Activated CD4-positive, alpha-beta memory T cell treated with anti-CD3 and anti-CD28 coated beads, Interleukin-2, amount 10 ng/mL, durations not matched to agents 7 days and 5 days (primary cell): ENCODE data around the gene TYW1. TPM values are rescaled to one million over a fixed set of nuclear protein-coding genes. Genes with fewer than 3 reads are reported as not detected.
"Not testable (repeated sequence)": the region's sequence is repeated elsewhere in the genome, so short reads cannot be mapped to it uniquely, and the experiment has no call there.

ENCODE experiments used
- CTCF ChIA-PET: fragments of 350-600 bp; sonication (Branson Sonifier 250); formaldehyde crosslinking; loops from one replicate; lab custom pipeline; 2021; ENCODE audit warnings: antibody characterized with exemption, inconsistent platforms; lab: Charles Lee
- POLR2A ChIA-PET: fragments of 350-600 bp; sonication (Branson Sonifier 250); formaldehyde crosslinking; loops from one replicate; lab custom pipeline; 2021; ENCODE audit warnings: antibody characterized with exemption; lab: Charles Lee
- DNase-seq: peaks from one replicate; pipeline ENCODE4 v3.0.0-alpha.2; 2020
- H3K27ac Mint-ChIP-seq: one replicate; pipeline ENCODE4 v1.8.0; 2021; ENCODE audit warnings: mild to moderate bottlenecking, mixed read lengths
- H3K27me3 Mint-ChIP-seq: one replicate; pipeline ENCODE4 v1.8.0; 2021; ENCODE audit warnings: mixed read lengths
- H3K36me3 Mint-ChIP-seq: one replicate; pipeline ENCODE4 v1.8.0; 2021; ENCODE audit warnings: low read depth, mixed read lengths
- H3K4me1 Mint-ChIP-seq: one replicate; pipeline ENCODE4 v1.8.0; 2021; ENCODE audit warnings: mixed read lengths
- H3K4me3 Mint-ChIP-seq: one replicate; pipeline ENCODE4 v1.8.0; 2021; ENCODE audit warnings: mild to moderate bottlenecking, mixed read lengths
- H3K9me3 Mint-ChIP-seq: one replicate; pipeline ENCODE4 v1.8.0; 2021; ENCODE audit warnings: mixed read lengths
- total RNA-seq, 2 experiments: library from RNA; stranded (reverse); gene quantifications; one replicate each; pipeline ENCODE4 v1.2.3, GENCODE V29; 2021

The TYW1 gene
- total RNA-seq, 2 experiments from 2014 or later: 12.4 to 15.2 TPM

GRCh38 chr7:67242871-67243270 is 246.2 kb downstream of the TYW1 start:
- H3K27ac Mint-ChIP-seq, H3K4me1 Mint-ChIP-seq, H3K9me3 Mint-ChIP-seq, H3K27me3 Mint-ChIP-seq, H3K4me3 Mint-ChIP-seq, DNase-seq, CTCF ChIA-PET, H3K36me3 Mint-ChIP-seq, POLR2A ChIA-PET: not testable (repeated sequence)

- H3K27ac Mint-ChIP-seq, H3K4me1 Mint-ChIP-seq, H3K36me3 Mint-ChIP-seq, CTCF ChIA-PET, DNase-seq, H3K4me3 Mint-ChIP-seq, H3K9me3 Mint-ChIP-seq, H3K27me3 Mint-ChIP-seq, POLR2A ChIA-PET: not testable (repeated sequence)
Measured at GRCh38 chr7:67248364-67248763, 251.7 kb downstream of the TYW1 start.

GRCh38 chr7:67251986-67252558 is 255.4 kb downstream of the TYW1 start:
- H3K4me3 Mint-ChIP-seq: no peak overlapping the region
- peaks cover 11% of the 10 kb centered on the region for H3K36me3 Mint-ChIP-seq
- POLR2A ChIA-PET: no interaction called here
- H3K4me1 Mint-ChIP-seq: peaks cover 2% of the 10 kb centered on the region
- H3K27ac Mint-ChIP-seq: no peak overlapping the region
- no peak for DNase-seq
- CTCF ChIA-PET: no interaction called here
- no peaks in the 10 kb centered on the region for H3K27me3 Mint-ChIP-seq
- peaks cover 7% of the 10 kb centered on the region for H3K9me3 Mint-ChIP-seq

GRCh38 chr7:67255076-67255475 is 258.4 kb downstream of the TYW1 start:
- H3K27ac Mint-ChIP-seq, DNase-seq, H3K27me3 Mint-ChIP-seq, H3K9me3 Mint-ChIP-seq, CTCF ChIA-PET, POLR2A ChIA-PET, H3K4me3 Mint-ChIP-seq, H3K4me1 Mint-ChIP-seq: not testable (repeated sequence)
- H3K36me3 Mint-ChIP-seq: peaks cover 11% of the 10 kb centered on the region

- POLR2A ChIA-PET, H3K9me3 Mint-ChIP-seq, H3K27me3 Mint-ChIP-seq, H3K27ac Mint-ChIP-seq, CTCF ChIA-PET, DNase-seq, H3K4me1 Mint-ChIP-seq, H3K36me3 Mint-ChIP-seq, H3K4me3 Mint-ChIP-seq: not testable (repeated sequence)
Measured at GRCh38 chr7:67257779-67258178, 261.1 kb downstream of the TYW1 start.

- H3K4me3 Mint-ChIP-seq, DNase-seq, H3K9me3 Mint-ChIP-seq, CTCF ChIA-PET, POLR2A ChIA-PET, H3K27ac Mint-ChIP-seq, H3K36me3 Mint-ChIP-seq, H3K4me1 Mint-ChIP-seq, H3K27me3 Mint-ChIP-seq: not testable (repeated sequence)
Measured at GRCh38 chr7:67259363-67259762, 262.7 kb downstream of the TYW1 start.

- H3K36me3 Mint-ChIP-seq, CTCF ChIA-PET, H3K27me3 Mint-ChIP-seq, H3K9me3 Mint-ChIP-seq, DNase-seq, H3K27ac Mint-ChIP-seq, POLR2A ChIA-PET, H3K4me3 Mint-ChIP-seq, H3K4me1 Mint-ChIP-seq: not testable (repeated sequence)
Measured at GRCh38 chr7:67260166-67260586, 263.5 kb downstream of the TYW1 start.

GRCh38 chr7:67264000-67264399 is 267.4 kb downstream of the TYW1 start:
- H3K27me3 Mint-ChIP-seq, H3K4me3 Mint-ChIP-seq, CTCF ChIA-PET, POLR2A ChIA-PET, H3K9me3 Mint-ChIP-seq, H3K4me1 Mint-ChIP-seq, H3K36me3 Mint-ChIP-seq, H3K27ac Mint-ChIP-seq, DNase-seq: not testable (repeated sequence)

- H3K27me3 Mint-ChIP-seq, H3K9me3 Mint-ChIP-seq, H3K4me3 Mint-ChIP-seq, H3K4me1 Mint-ChIP-seq, H3K36me3 Mint-ChIP-seq, H3K27ac Mint-ChIP-seq, DNase-seq, POLR2A ChIA-PET: not testable (repeated sequence)
- CTCF ChIA-PET: interaction anchor here (1.2 kb wide), 1 partner anchor 37 kb away, joined by 3 read pairs; no protein-coding TSS in a partner anchor
Measured at GRCh38 chr7:67266070-67266469, 269.4 kb downstream of the TYW1 start.

GRCh38 chr7:67267914-67268313 is 271.3 kb downstream of the TYW1 start:
- Mint-ChIP-seq H3K9me3 (no peaks in the 10 kb centered on the region), H3K4me3 (no peak overlapping the region), H3K27me3 (no peaks in the 10 kb centered on the region), H3K36me3 (peaks cover 2% of the 10 kb centered on the region), H3K4me1 (no peaks in the 10 kb centered on the region), H3K27ac (no peak overlapping the region)
- POLR2A ChIA-PET: no interaction called here
- no peak for DNase-seq
- CTCF ChIA-PET: no interaction called here

- H3K9me3 Mint-ChIP-seq, H3K4me3 Mint-ChIP-seq, CTCF ChIA-PET: not testable (repeated sequence)
Measured at GRCh38 chr7:67269916-67270315, 273.3 kb downstream of the TYW1 start.

More at GRCh38 chr7:67269916-67270315, 273.3 kb downstream of the TYW1 start:
- DNase-seq, H3K27me3 Mint-ChIP-seq, H3K4me1 Mint-ChIP-seq, POLR2A ChIA-PET, H3K27ac Mint-ChIP-seq, H3K36me3 Mint-ChIP-seq: not testable (repeated sequence)

Other genes with a start within 250 kb of the TYW1 start
- gene TMEM248, start 75.6 kb upstream of the TYW1 start, total RNA-seq: 10 to 100 TPM; 88.3 to 91.6 TPM
- gene SBDS, start 1.2 kb upstream of the TYW1 start, total RNA-seq: 10 to 100 TPM; 40.2 to 40.7 TPM